ENCODE results near the gene CATSPER3.

CATSPER3 gene

DNA sequence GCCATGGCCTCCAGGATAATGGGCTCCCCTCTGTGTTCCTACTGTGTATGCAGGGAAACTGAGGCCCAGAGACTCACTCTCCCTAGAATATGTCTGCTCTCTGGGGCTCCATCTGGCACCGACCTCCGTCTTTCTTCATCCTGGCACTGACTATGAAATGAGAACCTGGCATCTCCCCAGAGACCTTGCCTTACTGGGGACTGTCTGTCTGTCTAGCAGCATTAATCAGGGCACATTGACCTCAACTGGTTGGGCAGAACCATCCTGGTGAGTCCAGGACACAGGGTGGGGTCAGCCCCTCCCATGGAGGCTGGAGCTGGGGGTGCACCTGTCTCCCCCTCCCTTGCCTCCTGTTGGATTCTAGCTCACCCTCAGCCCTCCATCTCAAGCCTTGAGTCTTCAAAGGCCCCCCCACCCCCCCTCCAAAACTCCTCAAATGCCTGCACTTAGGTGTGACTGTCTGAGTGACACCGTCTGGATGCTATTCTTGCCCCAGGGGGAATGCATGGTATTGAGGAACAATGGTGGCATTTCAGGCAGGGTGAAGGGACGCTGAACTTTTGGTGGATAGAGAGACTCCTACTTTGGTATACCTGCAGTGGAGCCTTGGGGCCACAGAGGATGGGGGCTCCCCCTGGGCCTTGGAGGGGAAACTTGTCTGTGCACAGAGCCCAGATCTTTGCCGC lies 79.1 kb downstream of the CATSPER3 start:
- DNase-seq, result no peak

DNA sequence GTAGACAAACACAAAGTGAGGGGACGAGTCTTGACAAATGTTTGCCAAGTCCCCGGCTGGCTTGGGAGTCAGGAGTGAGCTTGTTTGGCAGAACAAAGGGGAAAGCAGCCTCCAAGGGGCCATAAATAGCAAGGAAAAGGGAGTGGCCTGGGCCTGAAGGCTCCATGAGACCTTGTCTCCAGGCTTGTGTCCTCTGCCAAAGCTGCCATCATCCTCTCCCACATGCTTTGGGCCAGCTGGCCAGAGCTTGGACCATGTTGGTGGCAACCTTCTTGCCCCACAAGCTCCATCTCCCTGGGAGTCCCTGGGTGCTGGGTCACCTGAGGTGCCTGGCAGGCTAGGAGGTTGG lies 79.6 kb downstream of the CATSPER3 start:
- DNase-seq, result no peak

DNA sequence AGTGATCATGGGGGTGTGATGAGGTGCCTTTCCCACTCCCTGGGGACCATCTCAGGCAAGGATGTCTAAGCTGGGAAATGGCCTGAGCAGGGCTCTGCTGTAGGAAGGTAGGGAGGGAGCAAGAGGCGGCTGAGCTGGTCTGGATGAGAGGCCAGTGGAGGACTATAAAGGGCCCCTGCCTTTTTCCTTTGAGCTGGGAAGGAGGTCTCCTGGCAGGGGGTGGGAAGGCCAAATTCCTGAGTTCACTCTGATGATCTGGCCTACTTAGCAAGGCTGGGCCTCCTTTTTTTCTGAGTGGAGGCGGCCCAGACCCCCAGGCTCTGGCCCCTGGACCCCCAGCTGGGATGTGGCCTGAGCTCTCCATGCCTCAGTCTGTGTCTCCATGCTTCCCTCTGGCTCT lies 80.6 kb downstream of the CATSPER3 start:
- DNase-seq, result no peak

DNA sequence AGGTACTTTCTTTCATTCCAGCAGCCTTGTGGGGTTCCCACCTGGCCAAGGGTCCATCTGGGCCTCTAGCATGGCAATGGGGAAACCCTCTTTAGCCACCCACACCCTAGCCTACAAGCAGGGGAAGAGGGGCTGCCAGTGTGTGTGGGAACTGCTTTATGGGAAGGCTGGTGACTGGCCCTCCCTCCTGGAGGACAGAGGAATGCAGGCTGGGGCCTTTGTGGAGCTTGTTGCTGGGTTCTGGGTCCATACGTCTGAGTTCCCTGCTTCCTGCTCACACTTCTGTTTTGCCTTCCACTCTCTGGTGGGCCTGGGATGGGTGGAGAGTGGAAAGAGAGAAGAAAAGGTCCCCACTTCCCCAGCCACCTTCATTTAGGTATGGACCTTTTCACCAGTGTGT lies 81.2 kb downstream of the CATSPER3 start:
- no peak for DNase-seq

DNA sequence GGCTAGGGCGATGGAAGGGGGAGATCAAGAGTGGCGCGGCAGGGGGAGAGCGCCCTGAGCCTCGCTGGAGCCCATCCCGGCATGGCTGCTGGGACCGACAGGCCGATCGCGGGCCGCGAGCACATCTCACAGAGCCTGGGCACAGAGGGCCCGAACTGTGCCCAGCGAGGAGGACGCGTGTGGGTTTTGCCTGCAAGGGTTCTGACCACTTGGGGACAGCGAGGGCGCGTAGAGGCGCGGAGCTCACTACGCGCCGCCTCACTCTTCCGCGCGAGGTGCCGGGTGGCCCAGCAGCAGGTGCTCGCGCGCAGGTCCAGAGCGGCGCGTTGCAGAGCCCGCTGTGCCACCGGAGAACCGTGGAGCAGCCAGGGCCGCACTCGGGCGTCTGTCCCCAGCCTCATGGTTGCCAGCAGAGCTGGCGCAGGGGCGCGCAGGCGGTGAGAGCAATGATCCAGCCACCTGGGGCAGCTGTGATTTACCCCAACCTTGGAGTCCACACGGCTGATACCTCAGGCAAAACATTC lies 82.6 kb downstream of the CATSPER3 start:
- DNase-seq, result no peak

DNA sequence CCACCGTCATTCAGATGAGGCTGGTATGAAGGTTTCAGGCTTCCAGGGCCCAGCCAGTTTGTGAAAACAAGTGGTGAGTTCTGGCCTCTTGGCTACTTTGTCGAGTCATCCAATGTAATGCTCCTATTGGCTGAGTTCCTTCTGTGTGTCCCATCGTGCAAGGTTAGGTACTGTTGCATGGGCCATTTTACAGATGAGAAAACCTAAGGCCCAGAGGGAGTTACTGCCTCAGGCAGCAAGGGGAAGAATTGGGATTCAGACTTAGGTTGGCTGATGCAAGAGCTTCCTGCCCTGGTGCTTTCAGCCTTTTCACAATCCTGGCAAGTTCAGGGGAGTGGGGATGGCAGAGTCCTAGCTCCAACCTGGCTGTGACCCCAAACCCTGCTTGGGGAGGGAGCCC lies 83.7 kb downstream of the CATSPER3 start:
- DNase-seq, result no peak

DNA sequence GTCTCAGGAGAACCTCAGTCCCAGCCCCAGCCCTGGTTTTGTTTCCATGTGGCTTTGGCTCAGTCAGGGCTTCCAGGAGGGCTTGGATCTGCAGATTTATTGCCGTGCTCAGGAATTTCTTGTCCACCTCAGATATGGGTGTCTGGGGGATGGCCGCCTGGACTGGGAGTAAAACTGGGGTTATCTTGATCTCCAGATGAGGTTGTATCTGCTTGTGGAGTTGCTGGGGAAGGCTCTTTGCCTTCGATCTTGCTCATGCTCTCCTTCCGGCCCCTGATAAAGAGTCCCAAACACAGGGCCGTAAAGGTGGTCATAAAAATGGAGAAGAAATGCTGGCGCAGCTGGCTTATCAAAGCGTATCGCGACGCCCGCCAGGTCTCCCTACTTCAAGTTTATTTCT lies 84.2 kb downstream of the CATSPER3 start:
- no peak for DNase-seq

DNA sequence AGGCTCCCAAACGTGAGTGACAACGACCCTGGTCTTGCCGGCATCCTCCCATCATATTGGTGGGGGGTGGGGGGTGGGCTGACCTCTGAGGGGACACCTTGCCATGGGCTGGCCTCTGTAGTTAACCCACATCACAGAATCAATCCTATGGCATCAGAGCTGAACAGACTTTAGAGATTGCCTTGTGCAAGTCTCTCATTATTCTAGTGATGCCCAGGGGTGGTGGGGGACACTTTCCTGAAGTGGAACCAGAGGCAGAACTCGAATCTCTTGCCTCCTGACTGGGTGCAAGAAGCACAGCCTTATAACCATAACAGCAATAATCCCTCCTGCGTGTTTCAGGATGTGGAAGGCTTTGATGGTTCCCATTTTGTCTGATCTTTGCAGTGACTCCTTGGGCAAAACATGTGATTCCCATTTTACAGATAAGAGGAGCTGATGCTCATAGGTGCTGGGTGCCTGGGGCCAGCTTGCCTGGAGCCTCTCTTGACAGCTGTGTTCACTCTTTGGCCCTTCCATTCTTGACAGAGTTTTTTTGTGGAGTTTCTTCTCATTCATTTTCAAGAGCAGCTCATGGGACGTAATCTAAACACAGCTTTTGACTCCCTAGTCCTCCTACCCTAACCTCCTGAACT lies 84.9 kb downstream of the CATSPER3 start:
- no peak for DNase-seq

DNA sequence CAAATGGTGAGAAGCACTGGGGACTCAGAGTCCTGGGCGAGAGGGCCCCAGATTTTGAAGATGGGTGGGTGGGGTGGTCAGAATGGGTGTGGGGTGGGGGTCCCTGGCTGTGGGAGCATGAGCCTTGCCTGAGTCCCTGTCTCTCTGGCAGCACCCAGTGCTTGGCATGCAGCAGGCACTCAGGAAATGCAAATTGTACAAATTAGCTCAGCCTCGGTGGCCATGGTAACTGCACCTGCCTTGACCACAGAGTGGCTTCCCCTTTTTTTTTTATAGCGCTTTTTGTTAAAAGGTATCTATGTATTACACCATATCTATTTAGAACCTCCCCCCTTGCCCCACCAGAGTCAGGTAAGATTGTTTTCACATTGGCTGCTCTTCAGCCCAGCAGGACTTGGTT lies 85.6 kb downstream of the CATSPER3 start:
- no peak for DNase-seq

DNA sequence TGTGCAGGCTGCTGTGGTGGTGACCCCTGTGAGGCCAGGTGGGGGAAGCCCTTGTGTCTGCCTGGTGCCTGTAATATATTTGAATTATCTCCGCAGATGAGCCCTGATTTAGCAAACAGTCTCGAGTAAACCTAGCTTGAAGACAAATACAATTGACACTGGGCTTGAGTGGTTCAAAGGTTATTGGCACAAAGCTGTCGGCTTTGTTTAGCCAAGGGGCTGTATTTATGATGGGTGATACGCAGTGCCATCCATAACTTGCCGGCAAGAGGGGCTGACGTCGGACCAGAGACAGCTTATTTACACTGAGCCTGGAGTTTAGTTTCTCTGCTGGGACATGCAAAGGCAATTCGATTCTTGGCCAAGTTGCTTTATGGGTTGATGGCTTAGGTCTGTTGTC lies 86.3 kb downstream of the CATSPER3 start:
- no peak for DNase-seq

DNA sequence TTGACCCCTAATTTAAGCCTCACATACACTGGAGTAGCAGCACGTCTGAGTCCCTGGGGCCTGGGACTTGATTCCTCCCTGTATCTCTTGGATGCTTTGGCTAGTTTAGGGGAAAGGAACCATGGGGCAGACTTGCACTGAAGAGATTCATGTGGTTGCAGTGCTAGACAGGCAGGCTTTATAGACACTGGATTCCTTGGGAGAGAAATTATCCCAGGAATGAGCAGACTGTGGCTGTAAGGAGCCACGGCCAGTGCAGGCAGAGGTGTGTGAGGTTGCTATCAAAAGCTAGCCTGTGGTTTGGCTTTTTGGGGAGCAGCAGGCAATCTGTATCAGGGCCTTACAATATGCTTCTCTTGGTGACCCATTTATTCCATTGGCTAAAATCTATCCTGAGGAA lies 86.8 kb downstream of the CATSPER3 start:
- no peak for DNase-seq

DNA sequence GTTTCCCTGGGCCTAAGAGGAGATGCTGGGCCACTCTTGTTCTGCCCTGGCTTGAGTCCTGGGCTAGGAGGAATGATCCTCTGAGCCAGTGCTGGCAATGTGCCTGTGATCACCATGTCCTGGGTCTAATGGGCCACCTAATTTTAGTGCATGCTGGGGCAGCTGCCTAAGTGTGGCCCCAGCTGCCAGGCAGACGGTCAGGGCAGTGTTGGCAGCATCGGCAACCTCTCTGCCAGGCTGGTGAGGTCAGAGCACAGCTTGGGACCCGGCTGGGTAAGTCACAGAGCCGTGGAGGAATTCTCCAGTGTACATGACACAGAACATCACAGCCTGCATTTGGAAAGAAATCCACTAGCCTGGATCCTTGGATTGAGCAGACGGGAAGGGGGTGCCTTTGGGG lies 87.7 kb downstream of the CATSPER3 start:
- DNase-seq, result no peak

DNA sequence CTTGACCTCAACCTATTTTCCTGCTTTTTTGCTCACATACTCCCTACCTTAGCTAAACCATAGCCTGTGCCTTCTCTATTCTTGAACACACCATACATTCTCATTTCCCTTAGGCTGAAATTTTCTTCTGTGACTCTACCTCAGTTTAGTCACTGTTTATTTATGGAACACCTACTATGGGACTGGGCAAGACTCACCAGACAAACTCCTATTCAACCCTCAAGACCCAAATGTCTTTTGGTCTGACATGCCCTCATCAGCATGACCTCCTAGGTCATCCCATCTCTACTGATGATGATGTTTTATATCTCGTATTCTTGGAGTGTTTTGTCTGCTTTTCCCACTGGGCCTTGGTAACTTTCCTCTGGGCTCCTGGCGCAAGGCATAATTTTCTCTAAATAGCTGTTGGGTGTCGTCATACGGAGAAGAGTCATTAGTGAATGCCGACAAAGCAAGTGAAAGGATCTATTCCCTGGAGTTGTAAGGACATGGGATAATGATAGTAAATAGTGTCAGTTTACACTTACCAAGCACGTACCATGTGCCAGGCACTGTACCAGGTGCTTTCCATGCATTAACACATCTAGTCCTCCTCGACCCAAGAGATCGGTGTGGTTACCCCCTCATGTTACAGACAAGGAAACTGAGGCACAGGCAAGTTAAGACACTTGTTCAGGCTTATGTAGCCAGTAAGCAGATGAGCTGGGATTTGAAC lies 88.8 kb downstream of the CATSPER3 start:
- DNase-seq, result no peak

DNA sequence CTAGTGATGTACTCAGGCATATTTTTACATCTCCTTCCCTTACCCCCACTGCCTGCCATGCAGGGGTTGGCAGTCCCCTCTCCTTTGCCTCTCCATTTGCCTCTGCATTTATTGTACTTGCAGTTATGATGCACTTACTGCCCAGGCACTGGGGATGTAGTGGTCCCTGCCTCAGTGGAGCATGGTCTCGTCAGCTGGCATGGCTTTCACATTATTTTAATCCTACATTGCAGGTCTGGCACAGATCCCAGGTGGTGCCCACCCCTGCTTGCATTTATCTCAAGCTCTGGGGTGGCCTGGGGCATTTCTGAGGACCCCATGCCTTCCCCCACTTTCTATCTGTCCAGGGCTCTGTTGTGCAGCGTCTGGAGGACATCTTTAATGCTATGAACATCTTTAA lies 89.5 kb downstream of the CATSPER3 start:
- DNase-seq, result no peak

DNA sequence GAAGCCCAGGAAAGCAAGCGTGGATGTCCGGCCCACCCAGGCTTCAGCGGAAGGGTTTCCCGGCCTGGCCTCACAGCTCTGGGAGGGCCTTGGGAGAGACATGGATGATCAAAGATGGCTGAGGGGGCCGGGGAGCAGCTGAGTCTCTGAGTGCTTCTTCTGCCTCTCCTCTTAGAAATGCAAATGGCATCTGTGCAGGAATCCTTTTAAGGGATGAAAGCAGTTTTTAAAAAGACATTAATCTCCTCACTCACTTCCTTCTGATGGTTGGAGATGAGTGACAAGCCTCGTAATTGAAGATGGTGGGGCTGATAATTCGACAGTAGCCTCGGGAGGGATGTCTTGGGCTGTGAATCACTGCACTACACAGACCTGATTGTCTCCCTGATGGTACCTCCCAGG lies 90.6 kb downstream of the CATSPER3 start:
- DNase-seq, result no peak

DNA sequence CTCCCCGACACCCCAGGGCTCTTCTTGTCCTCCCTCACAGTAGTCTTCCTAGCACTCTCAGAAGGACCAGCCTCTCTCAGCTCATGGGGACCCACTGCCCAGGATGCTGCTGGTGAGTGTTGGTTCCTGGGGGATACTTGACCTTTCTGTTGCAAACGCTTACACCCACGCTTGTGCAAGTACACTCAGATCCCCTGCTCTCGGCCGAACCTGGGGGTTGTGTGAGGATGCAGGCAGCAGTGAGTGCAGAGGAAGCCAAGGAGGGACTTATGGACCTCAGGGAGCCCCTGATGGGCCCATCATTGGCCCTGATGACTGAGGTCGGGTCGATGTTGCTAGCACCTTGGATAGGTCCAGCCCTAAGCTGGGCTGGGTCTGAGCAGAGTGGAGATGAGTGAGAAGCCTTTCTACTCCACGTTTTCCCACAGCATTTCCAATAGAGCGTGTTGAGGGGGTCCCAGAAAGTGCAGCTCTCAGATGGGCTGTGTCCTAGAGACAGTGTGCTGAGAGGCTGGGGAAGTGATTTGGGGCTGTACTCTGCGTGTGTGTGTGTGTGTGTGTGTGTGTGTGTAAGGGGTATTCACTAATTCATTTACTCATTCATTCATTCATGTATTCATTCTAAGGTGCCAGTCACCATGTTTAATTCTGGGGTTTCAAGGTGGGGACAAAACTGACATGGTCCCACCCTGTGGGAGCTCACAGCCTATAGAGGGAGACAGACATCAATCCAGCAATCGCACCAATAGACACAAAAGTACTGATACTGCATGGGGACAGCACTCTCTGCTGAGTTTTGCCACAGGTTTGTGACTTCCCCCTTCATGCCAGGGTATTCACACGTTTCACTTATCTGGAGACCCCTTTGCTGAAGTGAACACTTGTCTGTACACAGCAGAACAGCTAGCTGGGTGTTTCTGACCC lies 91.6 kb downstream of the CATSPER3 start:
- DNase-seq, result no peak

DNA sequence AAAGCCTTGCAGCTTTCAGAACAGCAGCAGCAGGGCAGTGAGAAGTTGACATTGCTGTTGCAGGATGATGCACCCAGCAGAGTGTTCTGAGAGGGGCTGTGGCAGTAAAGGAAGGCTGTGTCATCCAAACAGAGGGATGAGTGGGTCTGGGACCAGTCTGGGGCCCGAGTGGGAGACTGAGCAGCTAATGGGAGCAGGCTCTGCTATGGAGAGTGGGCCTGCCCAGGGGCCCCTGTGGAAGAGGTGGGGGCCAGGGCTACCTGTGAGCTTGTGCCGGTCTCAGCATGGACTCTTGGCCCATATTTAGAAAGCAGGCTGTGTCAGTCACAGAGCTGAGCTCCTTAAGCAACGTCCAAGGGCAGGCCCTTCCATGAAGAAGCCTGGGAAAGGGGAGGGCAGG lies 92.3 kb downstream of the CATSPER3 start:
- DNase-seq, result no peak

DNA sequence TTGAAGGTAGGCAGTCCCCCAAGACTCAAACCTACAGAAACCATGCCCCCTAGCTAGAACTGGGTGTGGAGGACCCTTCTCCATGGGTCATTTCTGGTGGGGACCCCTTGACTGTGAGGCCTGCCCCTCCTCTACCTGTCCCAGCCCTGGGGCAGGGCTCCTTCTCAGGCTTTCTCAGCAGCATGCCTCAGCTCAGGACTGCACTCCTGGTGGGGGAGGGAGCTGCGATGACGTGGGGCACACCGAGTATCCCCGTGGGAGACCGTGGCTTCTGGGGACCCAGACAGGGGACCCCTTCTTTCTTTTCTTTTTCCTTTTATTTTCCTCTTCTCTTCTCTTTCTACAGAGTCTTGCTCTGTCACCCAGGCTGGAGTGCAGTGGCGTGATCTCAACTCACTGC lies 93.3 kb downstream of the CATSPER3 start:
- DNase-seq, result no peak
